SK-N-SH treated with all-trans-retinoic acid at 6 μM for 48 hours (cell line): ENCODE measurements around the gene NAV3.

ENCODE experiments used
- ATAC-seq: fragments of 200-7000 bp; cut with Tn5 transposase; 3 replicates; pipeline ENCODE4 v1.9.1; 2020; ENCODE audit warnings: mild to moderate bottlenecking, moderate library complexity
- ARNTL ChIP-seq: fragments of 450-650 bp; formaldehyde crosslinking; IDR thresholded peaks from 2 replicates; pipeline ENCODE4 v1.5.0; 2020; ENCODE audit warnings: low read depth, mild to moderate bottlenecking, moderate library complexity, borderline replicate concordance
- BACH2 ChIP-seq: fragments of 250-450 bp; sonication (Bioruptor Pico); IDR thresholded peaks from 2 replicates; pipeline ENCODE4 v1.9.0; 2021; ENCODE audit warnings: mild to moderate bottlenecking, borderline replicate concordance
- CREB5 ChIP-seq: fragments of 250-450 bp; sonication (Bioruptor Pico); IDR thresholded peaks from 2 replicates; pipeline ENCODE4 v1.5.1; 2020; ENCODE audit warnings: low read depth, mild to moderate bottlenecking, moderate library complexity
- CSRNP3 ChIP-seq: fragments of 250-450 bp; sonication (Bioruptor Pico); IDR thresholded peaks from 2 replicates; pipeline ENCODE4 v1.5.1; 2021; ENCODE audit warnings: mild to moderate bottlenecking, moderate library complexity
- ESRRG ChIP-seq: fragments of 250-450 bp; sonication (Bioruptor Pico); IDR thresholded peaks from 2 replicates; pipeline ENCODE4 v1.6.1; 2021; ENCODE audit warnings: mild to moderate bottlenecking
- GLIS3 ChIP-seq: fragments of 250-450 bp; sonication (Bioruptor Pico); IDR thresholded peaks from 2 replicates; pipeline ENCODE4 v1.5.0; 2020; ENCODE audit warnings: mild to moderate bottlenecking, moderate library complexity
- ISL1 ChIP-seq: fragments of 250-450 bp; sonication (Bioruptor Pico); IDR thresholded peaks from 2 replicates; pipeline ENCODE4 v2.1.2; 2022; ENCODE audit warnings: mild to moderate bottlenecking, moderate library complexity
- POU6F1 ChIP-seq: fragments of 250-450 bp; sonication (Bioruptor Pico); IDR thresholded peaks from 2 replicates; pipeline ENCODE4 v1.8.0; 2021; ENCODE audit warnings: low read depth, mild to moderate bottlenecking, moderate library complexity, borderline replicate concordance
- PPARA ChIP-seq: fragments of 250-450 bp; sonication (Bioruptor Pico); IDR thresholded peaks from 2 replicates; pipeline ENCODE4 v1.5.0; 2020; ENCODE audit warnings: mild to moderate bottlenecking, borderline replicate concordance
- RARB ChIP-seq: fragments of 250-450 bp; sonication (Bioruptor Pico); IDR thresholded peaks from 2 replicates; pipeline ENCODE4 v1.8.0; 2021; ENCODE audit warnings: mild to moderate bottlenecking, moderate library complexity
- SNAI2 ChIP-seq: fragments of 250-450 bp; sonication (Bioruptor Pico); IDR thresholded peaks from 2 replicates; pipeline ENCODE4 v1.5.0; 2020; ENCODE audit warnings: mild to moderate bottlenecking, moderate library complexity
- TCF4 ChIP-seq: fragments of 250-450 bp; sonication (Bioruptor Pico); IDR thresholded peaks from 2 replicates; pipeline ENCODE4 v1.8.0; 2021; ENCODE audit warnings: mild to moderate bottlenecking, moderate library complexity, borderline replicate concordance
- TOX ChIP-seq: fragments of 250-450 bp; sonication (Bioruptor Pico); IDR thresholded peaks from 2 replicates; pipeline ENCODE4 v1.8.0; 2021; ENCODE audit warnings: mild to moderate bottlenecking, moderate library complexity, borderline replicate concordance
- TSHZ2 ChIP-seq: fragments of 250-450 bp; sonication (Bioruptor Pico); IDR thresholded peaks from 2 replicates; pipeline ENCODE4 v1.5.0; 2020; ENCODE audit warnings: mild to moderate bottlenecking, moderate library complexity
- ZC3H10 ChIP-seq: fragments of 250-450 bp; sonication (Bioruptor Pico); IDR thresholded peaks from 2 replicates; pipeline ENCODE4 v1.5.1; 2021; ENCODE audit warnings: mild to moderate bottlenecking, moderate library complexity
- ZFP3 ChIP-seq: fragments of 250-450 bp; sonication (Bioruptor Pico); IDR thresholded peaks from 2 replicates; pipeline ENCODE4 v1.5.0; 2020; ENCODE audit warnings: mild to moderate bottlenecking, moderate library complexity
- ZFP30 ChIP-seq: fragments of 450-650 bp; formaldehyde crosslinking; IDR thresholded peaks from 2 replicates; pipeline ENCODE4 v1.5.0; 2022; ENCODE audit warnings: mild to moderate bottlenecking, moderate library complexity
- ZNF565 ChIP-seq: fragments of 450-650 bp; formaldehyde crosslinking; conservative IDR thresholded peaks from 2 replicates; pipeline ENCODE4 v1.5.0; 2020; ENCODE audit warnings: low read depth, mild to moderate bottlenecking, moderate library complexity
- ZNF8 ChIP-seq: fragments of 450-650 bp; formaldehyde crosslinking; IDR thresholded peaks from 2 replicates; pipeline ENCODE4 v1.5.0; 2020; ENCODE audit warnings: mild to moderate bottlenecking, moderate library complexity

Gene NAV3

GRCh38 chr12:78005094-78005492, 174.4 kb downstream of the NAV3 start:
- no peak for TF ChIP-seq GLIS3 (CRISPR knock-in tag)
- TF ChIP-seq ISL1 (CRISPR knock-in tag) = no peak
- no peak for TF ChIP-seq CREB5
- no peak for TF ChIP-seq ESRRG (CRISPR knock-in tag)
- no peak for TF ChIP-seq RARB
- ATAC-seq = no peak

GRCh38 chr12:78007173-78007572, 176.5 kb downstream of the NAV3 start:
- no peak for ATAC-seq
- TF ChIP-seq RARB = no peak
- TF ChIP-seq ARNTL (CRISPR knock-in tag) = no peak
- no peak for TF ChIP-seq ISL1 (CRISPR knock-in tag)
- TF ChIP-seq, all 23 proteins: peak for 0

GRCh38 chr12:78009031-78009430, 178.3 kb downstream of the NAV3 start:
- TF ChIP-seq CSRNP3 (CRISPR knock-in tag) (no peak), ZFP3 (CRISPR knock-in tag) (no peak), ZC3H10 (CRISPR knock-in tag) (no peak), SNAI2 (CRISPR knock-in tag) (no peak), TOX (no peak), RARB (no peak), ZNF8 (no peak), GLIS3 (CRISPR knock-in tag) (no peak), TCF4 (CRISPR knock-in tag) (no peak), ISL1 (CRISPR knock-in tag) (no peak), POU6F1 (CRISPR knock-in tag) (no peak), ZNF565 (CRISPR knock-in tag) (no peak), PPARA (CRISPR knock-in tag) (no peak)
- ATAC-seq = no peak

GRCh38 chr12:78018171-78018910, 187.6 kb downstream of the NAV3 start:
- TF ChIP-seq POU6F1 (CRISPR knock-in tag) (no peak), CREB5 (no peak), ESRRG (CRISPR knock-in tag) (no peak), TSHZ2 (CRISPR knock-in tag) (no peak), TCF4 (CRISPR knock-in tag) (no peak), ZFP30 (CRISPR knock-in tag) (no peak), ZNF565 (CRISPR knock-in tag) (no peak), BACH2 (no peak), GLIS3 (CRISPR knock-in tag) (no peak), ZFP3 (CRISPR knock-in tag) (no peak)
- ATAC-seq = no peak
